ENCODE measurements around the gene TRIM41. TPM values are rescaled to one million over a fixed set of nuclear protein-coding genes. Genes with fewer than 3 reads are reported as not detected.

Gene TRIM41
- polyA plus RNA-seq, 1 donor from 2014 or later, result 32.1 TPM

GRCh38 chr5:181233088-181233800 is 10.2 kb downstream of the TRIM41 start:
- no peaks in the 10 kb centered on the region for H3K27me3 ChIP-seq (ENCODE audit: insufficient read depth, low read depth, low read length)
- H3K79me2 ChIP-seq (replicated peaks; ENCODE audit: insufficient read depth, low read length), result no peaks in the 10 kb centered on the region
- peaks cover 10% of the 10 kb centered on the region for H3K36me3 ChIP-seq (ENCODE audit: insufficient read depth, low read length)
- no peaks in the 10 kb centered on the region for H3K9me3 ChIP-seq (ENCODE audit: low read length)
- no peak overlapping the region for H2AFZ ChIP-seq (ENCODE audit: low read depth, low read length)
- H3K27ac ChIP-seq (ENCODE audit: low read length), result no peak overlapping the region
- H4K20me1 ChIP-seq (ENCODE audit: insufficient read depth), result no peaks in the 10 kb centered on the region
- no peak overlapping the region for H3K9ac ChIP-seq (ENCODE audit: low read length)
- H3K4me2 ChIP-seq (ENCODE audit: low read length), result no peak overlapping the region
- TF ChIP-seq MXI1 (conservative IDR thresholded peaks at IDR 0.05; ENCODE audit: poor library complexity, severe bottlenecking) (no peak), REST (IDR thresholded peaks at IDR 0.05; ENCODE audit: borderline replicate concordance) (no peak), POLR2AphosphoS5 (IDR thresholded peaks at IDR 0.05) (no peak), EP300 (conservative IDR thresholded peaks at IDR 0.05; ENCODE audit: poor library complexity, severe bottlenecking) (no peak), SMC3 (conservative IDR thresholded peaks at IDR 0.05; ENCODE audit: poor library complexity) (no peak)
- H3F3A ChIP-seq (ENCODE audit: insufficient read depth, low read length, poor library complexity, severe bottlenecking), result no peaks in the 10 kb centered on the region
- H3K9me2 ChIP-seq (ENCODE audit: insufficient read depth, low read length), result no peaks in the 10 kb centered on the region
- H3K4me3 ChIP-seq (ENCODE audit: low read length), result no peak overlapping the region

GRCh38 chr5:181233801-181234454 is 10.8 kb downstream of the TRIM41 start:
- no peaks in the 10 kb centered on the region for H3K79me2 ChIP-seq (replicated peaks; ENCODE audit: insufficient read depth, low read length)
- no peaks in the 10 kb centered on the region for H3K27me3 ChIP-seq (ENCODE audit: insufficient read depth, low read depth, low read length)
- no peaks in the 10 kb centered on the region for H4K20me1 ChIP-seq (ENCODE audit: insufficient read depth)
- H3K9me3 ChIP-seq (ENCODE audit: low read length), result no peaks in the 10 kb centered on the region
- H3K4me2 ChIP-seq (ENCODE audit: low read length), result no peak overlapping the region
- no peaks in the 10 kb centered on the region for H3F3A ChIP-seq (ENCODE audit: insufficient read depth, low read length, poor library complexity, severe bottlenecking)
- H2AFZ ChIP-seq (ENCODE audit: low read depth, low read length), result no peak overlapping the region
- H3K4me3 ChIP-seq (ENCODE audit: low read length), result no peak overlapping the region
- H3K27ac ChIP-seq (ENCODE audit: low read length), result no peak overlapping the region
- H3K36me3 ChIP-seq (ENCODE audit: insufficient read depth, low read length), result peaks cover 13% of the 10 kb centered on the region
- H3K9ac ChIP-seq (ENCODE audit: low read length), result no peak overlapping the region
- TF ChIP-seq MXI1 (conservative IDR thresholded peaks at IDR 0.05; ENCODE audit: poor library complexity, severe bottlenecking) (no peak), REST (IDR thresholded peaks at IDR 0.05; ENCODE audit: borderline replicate concordance) (no peak), TAF1 (IDR thresholded peaks at IDR 0.05; ENCODE audit: low read depth) (no peak), EP300 (conservative IDR thresholded peaks at IDR 0.05; ENCODE audit: poor library complexity, severe bottlenecking) (no peak), POLR2AphosphoS5 (IDR thresholded peaks at IDR 0.05) (no peak), SMC3 (conservative IDR thresholded peaks at IDR 0.05; ENCODE audit: poor library complexity) (no peak), CTCF (IDR thresholded peaks at IDR 0.05; ENCODE audit: poor library complexity, severe bottlenecking) (no peak), EZH2 (IDR thresholded peaks at IDR 0.05; ENCODE audit: borderline replicate concordance, insufficient read depth, low read length, poor library complexity, severe bottlenecking) (no peak), RAD21 (conservative IDR thresholded peaks at IDR 0.05) (no peak)
- H3K9me2 ChIP-seq (ENCODE audit: insufficient read depth, low read length), result no peaks in the 10 kb centered on the region

Data from neural cell (in vitro differentiated cells).